BLaER1 (cell line): ENCODE data around the gene FRMPD1.

Experiments used
- H3K27ac ChIP-seq: shearing (Covaris generic); formaldehyde crosslinking; 2 replicates; pipeline ENCODE4 v1.8.1; 2022
- H3K27me3 ChIP-seq: shearing (Covaris generic); formaldehyde crosslinking; 2 replicates; pipeline ENCODE4 v1.8.1; 2022
- H3K36me3 ChIP-seq: shearing (Covaris generic); formaldehyde crosslinking; 2 replicates; pipeline ENCODE4 v1.8.1; 2022
- H3K4me1 ChIP-seq: shearing (Covaris generic); formaldehyde crosslinking; 2 replicates; pipeline ENCODE4 v1.8.1; 2022
- H3K4me2 ChIP-seq: shearing (Covaris generic); formaldehyde crosslinking; 2 replicates; pipeline ENCODE4 v1.8.1; 2022
- H3K4me3 ChIP-seq: shearing (Covaris generic); formaldehyde crosslinking; 2 replicates; pipeline ENCODE4 v1.8.1; 2022
- H3K9ac ChIP-seq: shearing (Covaris generic); formaldehyde crosslinking; 2 replicates; pipeline ENCODE4 v1.8.1; 2022
- H3K9me3 ChIP-seq: shearing (Covaris generic); formaldehyde crosslinking; 2 replicates; pipeline ENCODE4 v1.8.1; 2022
- H4K20me1 ChIP-seq: shearing (Covaris generic); formaldehyde crosslinking; 2 replicates; pipeline ENCODE4 v1.8.1; 2022
- Cebpa-rat ChIP-seq: shearing (Covaris generic); IDR thresholded peaks from 2 replicates; pipeline ENCODE4 v1.8.1; 2022

Gene FRMPD1

DNA sequence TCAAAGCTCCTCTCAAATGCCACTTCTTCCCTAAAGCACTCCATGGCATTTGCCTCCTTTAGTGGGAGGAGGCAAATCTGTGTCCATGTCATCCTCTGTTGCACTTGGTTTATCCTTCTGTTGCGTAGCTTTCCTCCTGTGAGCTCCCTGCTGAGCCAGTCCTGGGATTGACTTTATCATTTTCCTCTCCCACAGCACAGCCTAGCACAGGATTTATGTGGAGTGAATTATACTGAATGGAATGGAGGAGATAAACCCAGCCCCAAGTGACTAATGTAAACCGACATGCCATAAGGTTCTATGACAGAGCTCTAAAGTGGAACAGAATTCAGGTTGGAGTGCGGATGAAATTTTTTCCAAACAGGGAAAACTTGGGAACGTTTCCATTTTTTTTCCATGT, 31.9 kb upstream of the FRMPD1 start:
- Histone ChIP-seq H3K4me2 (no peak overlapping the region), H4K20me1 (no peaks in the 10 kb centered on the region), H3K9me3 (no peaks in the 10 kb centered on the region), H3K4me1 (peaks cover 40% of the 10 kb centered on the region), H3K27ac (no peak overlapping the region), H3K9ac (no peak overlapping the region), H3K4me3 (no peak overlapping the region), H3K36me3 (no peaks in the 10 kb centered on the region), H3K27me3 (no peaks in the 10 kb centered on the region)
- no peak for TF ChIP-seq Cebpa-rat

DNA sequence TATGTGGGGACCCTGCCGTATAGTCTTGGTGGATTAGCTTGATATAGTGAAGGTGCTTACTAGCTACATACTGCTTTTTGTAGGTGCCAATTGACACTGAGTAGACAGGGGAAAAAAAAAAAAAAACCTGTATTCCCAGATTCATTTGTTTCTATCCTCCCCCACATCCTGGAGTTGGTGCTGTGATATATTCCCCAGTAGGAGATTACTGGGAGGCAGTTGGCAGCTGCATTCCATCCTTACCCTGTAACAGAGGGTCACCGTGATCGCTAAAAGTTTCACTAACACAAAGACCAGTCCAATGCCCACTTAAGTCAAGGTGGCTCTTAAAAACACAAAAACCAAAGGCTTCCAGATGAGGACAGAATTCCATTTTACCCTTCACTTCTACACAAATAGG, 30.9 kb upstream of the FRMPD1 start:
- H3K27ac ChIP-seq: no peak overlapping the region
- no peaks in the 10 kb centered on the region for H3K36me3 ChIP-seq
- H3K4me1 ChIP-seq: peaks cover 40% of the 10 kb centered on the region
- no peak for TF ChIP-seq Cebpa-rat
- H3K9me3 ChIP-seq: no peaks in the 10 kb centered on the region
- H3K4me3 ChIP-seq: no peak overlapping the region
- H4K20me1 ChIP-seq: no peaks in the 10 kb centered on the region
- no peak overlapping the region for H3K9ac ChIP-seq
- H3K27me3 ChIP-seq: no peaks in the 10 kb centered on the region
- H3K4me2 ChIP-seq: no peak overlapping the region

DNA sequence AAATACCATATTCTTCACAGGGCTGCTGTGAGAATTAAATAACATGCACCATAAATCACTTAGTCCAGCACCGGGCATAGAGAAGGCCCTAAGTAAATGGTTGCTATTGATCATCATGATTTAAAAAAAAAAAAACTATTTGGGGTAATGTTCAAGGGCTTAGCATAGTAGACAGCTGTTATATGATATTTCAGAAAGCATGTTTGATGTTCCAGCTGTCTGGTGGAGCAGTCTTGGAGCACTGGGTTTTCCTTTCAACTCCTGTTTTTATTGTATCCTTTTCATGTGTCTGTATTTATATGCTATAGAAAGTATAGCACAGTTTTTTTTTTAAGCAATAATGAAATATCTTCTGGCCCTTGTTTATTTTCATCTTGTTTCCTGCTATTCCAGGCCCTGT, 30.4 kb upstream of the FRMPD1 start:
- Histone ChIP-seq H4K20me1 (no peaks in the 10 kb centered on the region), H3K4me1 (peaks cover 40% of the 10 kb centered on the region), H3K27ac (no peak overlapping the region), H3K9ac (no peak overlapping the region), H3K4me3 (no peak overlapping the region), H3K4me2 (no peak overlapping the region), H3K36me3 (no peaks in the 10 kb centered on the region), H3K9me3 (no peaks in the 10 kb centered on the region), H3K27me3 (no peaks in the 10 kb centered on the region)
- no peak for TF ChIP-seq Cebpa-rat

DNA sequence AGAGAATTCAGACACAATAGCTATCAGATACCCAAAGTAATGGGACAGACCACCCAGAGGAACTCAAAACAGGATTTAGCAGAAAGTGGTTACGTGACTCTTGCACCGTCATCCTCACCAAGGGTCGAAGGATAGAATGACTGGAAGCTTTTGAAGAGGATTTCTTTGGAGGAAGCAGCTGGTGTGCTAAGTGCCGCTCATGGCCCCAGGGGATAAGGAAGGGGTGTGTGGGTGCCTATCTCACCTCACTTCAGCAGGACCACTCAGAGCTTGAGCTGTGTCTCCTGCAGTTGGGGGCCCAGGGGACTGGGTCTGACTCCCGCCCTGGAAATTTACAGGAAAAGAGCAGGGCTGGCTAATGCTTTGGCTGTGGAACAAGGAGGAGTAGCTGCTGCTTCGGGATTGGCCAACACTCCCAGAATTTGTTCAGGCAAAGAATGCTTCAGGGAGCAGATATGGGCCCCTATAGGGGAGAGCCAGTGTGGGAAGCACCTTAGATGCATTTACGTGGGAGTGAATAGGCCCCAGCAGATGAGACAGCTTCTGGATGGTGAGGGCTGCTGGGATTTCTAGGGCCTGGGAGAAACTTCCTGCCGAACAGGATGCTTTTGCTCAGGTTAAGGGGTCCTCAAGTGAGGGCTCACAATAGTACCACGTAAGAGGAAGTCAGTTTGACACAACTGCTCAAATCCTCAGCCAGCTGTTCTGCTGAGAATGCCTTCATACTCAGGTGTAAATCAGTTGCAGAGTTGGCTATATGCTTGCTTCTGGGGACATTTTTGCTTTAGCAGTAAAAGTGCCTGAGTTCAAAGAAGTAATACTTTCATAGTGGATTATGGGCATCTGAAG, 29.3 kb upstream of the FRMPD1 start:
- no peak overlapping the region for H3K9ac ChIP-seq
- H3K4me3 ChIP-seq: no peak overlapping the region
- no peaks in the 10 kb centered on the region for H3K27me3 ChIP-seq
- no peak for TF ChIP-seq Cebpa-rat
- peak overlapping the region; percentile 79 for H3K4me2 ChIP-seq
- H3K36me3 ChIP-seq: no peaks in the 10 kb centered on the region
- peaks cover 40% of the 10 kb centered on the region for H3K4me1 ChIP-seq
- no peaks in the 10 kb centered on the region for H3K9me3 ChIP-seq
- no peaks in the 10 kb centered on the region for H4K20me1 ChIP-seq
- 0 out of 2 replicates have a peak overlapping the region, but pooled peaks have one; percentile 32 for H3K27ac ChIP-seq

DNA sequence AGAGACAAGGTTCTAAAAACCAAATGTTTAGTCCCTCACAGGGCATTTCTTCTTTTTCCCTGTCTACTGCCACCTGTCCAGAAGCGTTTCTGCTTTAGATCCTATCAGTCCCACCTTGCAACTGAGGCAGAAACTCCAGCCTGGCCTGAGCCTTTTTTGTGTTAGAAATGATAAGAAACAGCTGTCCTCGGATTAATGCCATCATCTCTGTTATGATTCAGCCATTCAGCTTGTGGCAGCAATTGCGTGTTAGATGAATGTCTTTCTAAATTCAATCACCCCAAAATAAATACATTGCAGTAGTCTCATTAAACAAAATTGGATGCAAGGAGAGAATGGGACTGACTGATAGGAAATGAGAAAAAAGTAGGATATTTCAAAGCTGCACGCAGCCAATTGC, 28.3 kb upstream of the FRMPD1 start:
- no peak for TF ChIP-seq Cebpa-rat

GRCh38 chr9:37623267-37623666, 27.5 kb upstream of the FRMPD1 start:
- H3K9me3 ChIP-seq: no peaks in the 10 kb centered on the region
- peaks cover 33% of the 10 kb centered on the region for H3K4me1 ChIP-seq
- no peaks in the 10 kb centered on the region for H4K20me1 ChIP-seq
- no peak overlapping the region for H3K4me2 ChIP-seq
- no peaks in the 10 kb centered on the region for H3K27me3 ChIP-seq
- no peak overlapping the region for H3K4me3 ChIP-seq
- H3K9ac ChIP-seq: no peak overlapping the region
- TF ChIP-seq Cebpa-rat: no peak
- H3K27ac ChIP-seq: no peak overlapping the region
- H3K36me3 ChIP-seq: no peaks in the 10 kb centered on the region

More for the DNA sequence above, 28.3 kb upstream of the FRMPD1 start:
- Histone ChIP-seq H4K20me1 (no peaks in the 10 kb centered on the region), H3K27me3 (no peaks in the 10 kb centered on the region), H3K9me3 (no peaks in the 10 kb centered on the region), H3K4me1 (peaks cover 39% of the 10 kb centered on the region), H3K4me2 (peak overlapping the region; percentile 79; the same call in 1 of the 2 replicates), H3K36me3 (no peaks in the 10 kb centered on the region), H3K9ac (no peak overlapping the region), H3K4me3 (no peak overlapping the region), H3K27ac (no peak overlapping the region)

- Histone ChIP-seq H4K20me1 (no peaks in the 10 kb centered on the region), H3K27me3 (no peaks in the 10 kb centered on the region), H3K4me2 (no peak overlapping the region), H3K36me3 (no peaks in the 10 kb centered on the region), H3K4me1 (peaks cover 33% of the 10 kb centered on the region), H3K9me3 (no peaks in the 10 kb centered on the region), H3K9ac (no peak overlapping the region), H3K4me3 (no peak overlapping the region), H3K27ac (no peak overlapping the region)
- no peak for TF ChIP-seq Cebpa-rat
Measured at GRCh38 chr9:37624073-37624472, 26.7 kb upstream of the FRMPD1 start.

- H3K27ac ChIP-seq: no peak overlapping the region
- no peak overlapping the region for H3K9ac ChIP-seq
- H3K27me3 ChIP-seq: no peaks in the 10 kb centered on the region
- no peak overlapping the region for H3K4me2 ChIP-seq
- TF ChIP-seq Cebpa-rat: no peak
- peaks cover 30% of the 10 kb centered on the region for H3K4me1 ChIP-seq
- H3K36me3 ChIP-seq: no peaks in the 10 kb centered on the region
- no peak overlapping the region for H3K4me3 ChIP-seq
- H4K20me1 ChIP-seq: no peaks in the 10 kb centered on the region
- no peaks in the 10 kb centered on the region for H3K9me3 ChIP-seq
Measured at GRCh38 chr9:37625036-37625757, 25.6 kb upstream of the FRMPD1 start.

DNA sequence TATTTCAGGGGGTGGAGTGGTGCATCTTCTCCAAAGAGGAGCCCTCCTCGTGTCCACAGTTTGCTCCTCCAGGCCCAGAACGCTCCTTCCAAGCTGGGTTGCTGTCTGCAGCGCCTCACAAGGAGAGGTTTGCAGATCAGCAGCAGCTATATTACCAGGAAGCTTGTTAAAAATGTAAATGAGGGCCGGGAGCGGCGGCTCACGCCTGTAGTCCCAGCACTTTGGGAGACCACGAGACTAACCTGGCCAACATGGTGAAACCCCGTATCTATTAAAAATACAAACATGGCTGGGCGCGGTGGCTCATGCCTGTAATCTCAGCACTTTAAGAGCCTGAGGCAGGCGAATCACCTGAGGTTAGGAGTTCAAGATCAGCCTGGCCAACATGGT, 25.0 kb upstream of the FRMPD1 start:
- Histone ChIP-seq H3K27ac (no peak overlapping the region), H3K27me3 (no peaks in the 10 kb centered on the region), H3K4me1 (peaks cover 25% of the 10 kb centered on the region), H3K4me3 (no peak overlapping the region), H3K9me3 (no peaks in the 10 kb centered on the region), H3K36me3 (no peaks in the 10 kb centered on the region), H3K9ac (no peak overlapping the region), H3K4me2 (no peak overlapping the region), H4K20me1 (no peaks in the 10 kb centered on the region)
- TF ChIP-seq Cebpa-rat: no peak

GRCh38 chr9:37626708-37627292, 24.0 kb upstream of the FRMPD1 start:
- TF ChIP-seq Cebpa-rat: no peak
- H3K27me3 ChIP-seq: no peaks in the 10 kb centered on the region

More at GRCh38 chr9:37626708-37627292, 24.0 kb upstream of the FRMPD1 start:
- no peaks in the 10 kb centered on the region for H3K9me3 ChIP-seq
- no peak overlapping the region for H3K9ac ChIP-seq
- H3K4me1 ChIP-seq: peaks cover 14% of the 10 kb centered on the region
- H3K27ac ChIP-seq: no peak overlapping the region
- no peaks in the 10 kb centered on the region for H3K36me3 ChIP-seq
- no peak overlapping the region for H3K4me2 ChIP-seq
- H3K4me3 ChIP-seq: no peak overlapping the region
- no peaks in the 10 kb centered on the region for H4K20me1 ChIP-seq
